ENCODE results near the gene CD300LG.

GRCh38 chr17:43830510-43831140, 16.4 kb upstream of the CD300LG start:
- TF ChIP-seq CTCF (conservative IDR thresholded peaks at IDR 0.05; ENCODE audit: low read depth in 2 of 2) (no peak), EZH2 (IDR thresholded peaks at IDR 0.05; ENCODE audit: low read depth, unreplicated experiment) (no peak), EZH2phosphoT487 (IDR thresholded peaks at IDR 0.05; ENCODE audit: unreplicated experiment) (no peak), POLR2AphosphoS5 (IDR thresholded peaks at IDR 0.05; ENCODE audit: low read depth) (no peak), REST (IDR thresholded peaks at IDR 0.05; ENCODE audit: unreplicated experiment) (no peak), ZNF114 (CRISPR knock-in tag; IDR thresholded peaks at IDR 0.05) (no peak), STAT1 (IDR thresholded peaks at IDR 0.05; ENCODE audit: unreplicated experiment) (no peak)

All from GM23338 (cell line).